ENCODE results near the gene CARF. TPM values are rescaled to one million over a fixed set of nuclear protein-coding genes. Genes with fewer than 3 reads are reported as not detected.
"Not testable (repeated sequence)": the region's sequence is repeated elsewhere in the genome, so short reads cannot be mapped to it uniquely, and the experiment has no call there.

The CARF gene
- total RNA-seq, 2 experiments from 2014 or later = 5.2 to 6.6 TPM

DNA sequence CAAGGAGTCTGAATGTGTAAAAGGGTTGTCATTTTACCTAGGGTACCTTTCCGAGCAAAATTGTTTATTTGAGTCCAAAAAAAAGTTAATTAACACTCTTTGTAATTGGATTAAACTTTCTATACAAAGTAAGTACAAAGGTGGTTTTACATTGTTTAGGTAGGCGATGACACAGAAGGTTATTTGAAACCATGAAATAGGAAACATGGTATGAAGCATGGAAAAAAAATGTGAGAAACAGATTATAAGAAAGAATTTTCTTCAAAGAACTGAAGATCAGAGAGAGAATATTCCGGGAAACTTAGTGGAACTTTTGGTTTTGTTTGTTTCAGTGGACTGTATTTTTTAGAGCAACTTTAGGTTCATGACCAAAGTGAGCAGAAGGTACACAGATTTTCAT, 32.7 kb downstream of the CARF start:
- H3K27ac Mint-ChIP-seq = no peak overlapping the region
- H3K4me1 Mint-ChIP-seq (ENCODE audit: low read depth) = no peaks in the 10 kb centered on the region
- intact Hi-C loops (cut with micrococcal nuclease) = no loop called here
- DNase-seq = no peak
- H3K27me3 Mint-ChIP-seq = no peaks in the 10 kb centered on the region
- peaks cover 32% of the 10 kb centered on the region for H3K9me3 Mint-ChIP-seq
- ChIA-PET POLR2A (no interaction called here), CTCF (no interaction called here)
- peaks cover 41% of the 10 kb centered on the region for H3K36me3 Mint-ChIP-seq
- no peak overlapping the region for H3K4me3 Mint-ChIP-seq

DNA sequence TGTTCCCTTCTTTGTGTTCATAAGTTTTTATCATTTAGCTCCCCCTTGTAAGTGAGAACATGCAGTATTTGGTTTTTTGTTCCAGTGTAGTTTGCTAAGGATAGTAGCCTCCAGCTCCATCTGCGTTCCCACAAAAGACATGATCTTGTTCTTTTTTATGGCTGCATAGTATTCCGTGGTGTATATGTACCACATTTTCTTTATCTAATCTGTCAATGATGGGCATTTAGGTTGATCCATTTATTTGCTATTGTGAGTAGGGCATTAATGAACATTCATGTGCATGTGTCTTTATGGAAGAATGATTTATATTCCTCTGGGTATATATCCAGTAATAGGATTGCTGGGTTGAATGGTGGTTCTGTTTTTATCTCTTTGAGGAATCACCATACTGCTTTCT, 33.4 kb downstream of the CARF start:
- intact Hi-C loops (cut with micrococcal nuclease) = no loop called here
- Mint-ChIP-seq H3K4me1 (ENCODE audit: low read depth) (no peaks in the 10 kb centered on the region), H3K36me3 (peaks cover 39% of the 10 kb centered on the region), H3K9me3 (peaks cover 32% of the 10 kb centered on the region), H3K27me3 (no peaks in the 10 kb centered on the region), H3K27ac (no peak overlapping the region), H3K4me3 (no peak overlapping the region)
- DNase-seq = no peak
- CTCF ChIA-PET = no interaction called here
- POLR2A ChIA-PET = no interaction called here

DNA sequence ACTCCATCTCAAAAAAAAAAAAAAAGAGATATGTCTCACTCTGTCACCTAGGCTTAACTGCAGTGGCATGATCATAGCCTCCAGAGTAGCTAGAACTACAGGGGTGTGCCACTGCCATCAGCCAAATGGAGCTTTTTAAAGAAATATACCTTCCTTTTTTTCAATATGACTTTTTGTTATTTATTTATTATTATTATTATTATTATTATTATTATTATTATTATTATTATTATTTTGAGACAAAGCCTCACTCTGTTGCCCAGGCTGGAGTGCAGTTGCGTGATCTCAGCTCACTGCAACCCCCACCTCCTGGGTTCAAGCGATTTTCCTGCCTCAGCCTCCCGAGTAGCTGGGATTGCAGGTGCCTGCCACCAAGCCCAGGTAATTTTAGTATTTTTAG, 37.3 kb downstream of the CARF start:
- intact Hi-C loops (cut with micrococcal nuclease); DNase-seq; CTCF ChIA-PET; H3K4me1 Mint-ChIP-seq (ENCODE audit: low read depth); H3K27me3 Mint-ChIP-seq; H3K27ac Mint-ChIP-seq; POLR2A ChIA-PET; H3K4me3 Mint-ChIP-seq: not testable (repeated sequence)
- peaks cover 32% of the 10 kb centered on the region for H3K9me3 Mint-ChIP-seq
- peaks cover 34% of the 10 kb centered on the region for H3K36me3 Mint-ChIP-seq

DNA sequence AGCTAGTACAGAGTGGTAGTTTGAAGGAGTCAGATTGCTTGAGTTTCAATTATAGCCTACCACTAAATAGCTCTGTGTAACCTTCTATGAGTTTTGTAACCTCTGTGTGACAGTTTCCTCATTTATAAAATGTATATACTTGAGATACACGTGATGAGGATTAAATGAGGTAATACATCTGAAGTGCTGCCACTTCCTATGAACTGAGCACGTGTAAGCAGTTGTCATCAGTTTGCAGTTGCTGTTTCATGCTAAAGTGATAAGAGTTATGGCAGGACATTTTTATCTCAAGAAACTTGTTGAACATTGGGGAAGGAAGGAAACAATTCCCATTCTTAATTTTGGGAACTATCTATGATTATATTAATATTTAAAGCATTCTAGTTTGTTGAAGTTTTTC, 38.5 kb downstream of the CARF start:
- Mint-ChIP-seq H3K4me1 (ENCODE audit: low read depth) (no peaks in the 10 kb centered on the region), H3K4me3 (no peak overlapping the region), H3K9me3 (peaks cover 27% of the 10 kb centered on the region), H3K27ac (no peak overlapping the region), H3K36me3 (peaks cover 22% of the 10 kb centered on the region), H3K27me3 (no peaks in the 10 kb centered on the region)
- CTCF ChIA-PET = no interaction called here
- POLR2A ChIA-PET = no interaction called here
- intact Hi-C loops (cut with micrococcal nuclease) = no loop called here
- DNase-seq = no peak

DNA sequence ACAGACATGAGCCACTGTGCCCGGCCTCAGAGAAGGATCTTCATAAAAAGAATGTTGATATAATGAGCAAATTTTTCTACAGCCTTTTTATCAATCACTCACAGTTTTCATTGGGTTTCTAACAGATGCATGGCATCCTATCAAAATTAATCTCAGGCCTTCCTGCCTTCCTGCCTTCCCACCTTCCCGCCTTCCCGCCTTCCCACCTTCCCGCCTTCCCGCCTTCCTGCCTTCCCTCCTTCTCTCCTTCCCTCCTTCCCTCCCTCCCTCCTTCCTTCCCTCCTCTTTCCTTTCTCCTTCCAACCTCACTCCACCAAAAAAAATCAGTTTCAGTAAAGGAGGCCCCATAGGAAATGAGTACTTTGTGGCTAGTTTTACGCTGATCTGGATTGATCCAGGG, 48.4 kb downstream of the CARF start:
- intact Hi-C loops (cut with micrococcal nuclease) = no loop called here
- peaks cover 9% of the 10 kb centered on the region for H3K36me3 Mint-ChIP-seq

DNA sequence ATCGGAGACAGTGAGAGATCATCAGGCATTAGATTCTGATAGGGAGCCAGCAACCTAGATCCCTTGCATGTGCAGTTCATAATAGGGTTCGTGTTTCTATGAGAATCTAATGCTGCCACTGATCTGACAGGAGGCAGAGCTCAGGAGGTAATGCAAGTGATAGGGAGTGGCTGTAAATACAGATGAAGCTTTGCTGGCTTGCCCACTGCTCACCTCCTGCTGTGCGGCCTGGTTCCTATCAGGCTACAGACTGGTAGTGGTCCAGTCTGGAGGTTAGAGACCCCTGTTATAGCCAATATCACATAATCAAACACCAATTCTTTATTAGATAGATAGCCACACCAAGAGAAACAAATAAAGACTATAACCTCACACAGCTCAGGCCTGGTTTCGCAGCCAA, 51.6 kb downstream of the CARF start:
- H3K4me3 Mint-ChIP-seq = no peak overlapping the region
- no peak overlapping the region for H3K27ac Mint-ChIP-seq
- ChIA-PET POLR2A (interaction anchor here (0.5 kb wide), 1 partner anchor 416 kb away, joined by 4 read pairs; no protein-coding TSS in a partner anchor), CTCF (no interaction called here)
- H3K36me3 Mint-ChIP-seq = peaks cover 3% of the 10 kb centered on the region
- peaks cover 5% of the 10 kb centered on the region for H3K4me1 Mint-ChIP-seq (ENCODE audit: low read depth)
- DNase-seq = no peak
- intact Hi-C loops (cut with micrococcal nuclease) = no loop called here
- H3K9me3 Mint-ChIP-seq = no peaks in the 10 kb centered on the region
- H3K27me3 Mint-ChIP-seq = no peaks in the 10 kb centered on the region

More for the DNA sequence above, 48.4 kb downstream of the CARF start:
- Mint-ChIP-seq H3K4me1 (ENCODE audit: low read depth) (no peaks in the 10 kb centered on the region), H3K4me3 (no peak overlapping the region), H3K9me3 (no peaks in the 10 kb centered on the region), H3K27ac (no peak overlapping the region), H3K27me3 (no peaks in the 10 kb centered on the region)
- no peak for DNase-seq
- ChIA-PET POLR2A (no interaction called here), CTCF (no interaction called here)

DNA sequence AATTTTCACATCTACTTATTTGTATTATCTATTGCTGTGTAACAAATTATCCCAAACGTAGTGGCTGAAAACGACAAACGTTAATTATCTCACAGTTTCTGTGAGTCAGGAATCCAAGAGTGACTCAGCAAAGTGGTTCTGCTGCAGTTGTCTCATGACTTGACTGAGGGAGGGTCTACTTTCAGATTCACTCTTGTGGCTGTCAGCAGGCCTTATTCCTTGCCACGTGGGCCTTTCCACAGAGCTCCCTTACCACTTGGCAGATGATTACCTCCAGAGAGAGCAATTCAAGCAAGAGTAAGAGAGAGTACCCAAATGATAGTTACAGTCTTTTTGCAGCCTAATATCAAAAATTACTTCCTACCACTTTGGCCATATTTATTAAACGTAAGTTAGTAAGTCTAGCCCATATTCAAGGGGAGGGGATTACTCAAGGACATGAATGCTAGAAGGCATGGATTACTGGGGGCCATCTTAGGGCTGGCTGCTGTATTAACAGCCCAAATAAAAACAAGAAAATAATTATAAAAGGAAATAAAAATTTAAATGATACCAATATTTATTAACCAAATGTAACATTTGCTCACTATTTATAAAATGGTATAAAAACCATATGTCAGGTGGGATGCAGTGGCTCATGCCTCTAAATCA, 53.9 kb downstream of the CARF start:
- Mint-ChIP-seq H3K27me3 (no peaks in the 10 kb centered on the region), H3K4me3 (no peak overlapping the region), H3K27ac (no peak overlapping the region), H3K36me3 (no peaks in the 10 kb centered on the region), H3K4me1 (ENCODE audit: low read depth) (peaks cover 5% of the 10 kb centered on the region), H3K9me3 (no peaks in the 10 kb centered on the region)
- peak; percentile 56 for DNase-seq
- ChIA-PET CTCF (no interaction called here), POLR2A (no interaction called here)
- intact Hi-C loops (cut with micrococcal nuclease) = no loop called here

DNA sequence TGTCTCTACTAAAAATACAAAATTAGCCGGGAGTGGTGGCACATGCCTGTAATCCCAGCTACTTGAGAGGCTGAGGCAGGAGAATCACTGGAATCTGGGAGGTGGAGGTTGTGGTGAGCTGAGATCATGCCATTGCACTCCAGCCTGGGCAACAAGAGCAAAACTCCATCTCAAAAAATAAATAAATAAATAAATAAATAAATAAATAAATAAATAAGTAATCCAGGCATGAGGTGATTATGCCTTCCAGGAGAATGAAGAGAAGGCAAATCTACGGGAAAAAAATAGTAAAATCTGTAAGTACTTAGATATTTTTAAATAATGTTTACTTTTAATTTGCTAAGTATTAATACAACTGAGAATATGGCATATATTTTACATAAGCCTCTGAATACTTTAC, 57.3 kb downstream of the CARF start:
- H3K27ac Mint-ChIP-seq; DNase-seq; H3K9me3 Mint-ChIP-seq; H3K4me3 Mint-ChIP-seq; H3K4me1 Mint-ChIP-seq (ENCODE audit: low read depth); intact Hi-C loops (cut with micrococcal nuclease); CTCF ChIA-PET; POLR2A ChIA-PET; H3K36me3 Mint-ChIP-seq; H3K27me3 Mint-ChIP-seq: not testable (repeated sequence)

DNA sequence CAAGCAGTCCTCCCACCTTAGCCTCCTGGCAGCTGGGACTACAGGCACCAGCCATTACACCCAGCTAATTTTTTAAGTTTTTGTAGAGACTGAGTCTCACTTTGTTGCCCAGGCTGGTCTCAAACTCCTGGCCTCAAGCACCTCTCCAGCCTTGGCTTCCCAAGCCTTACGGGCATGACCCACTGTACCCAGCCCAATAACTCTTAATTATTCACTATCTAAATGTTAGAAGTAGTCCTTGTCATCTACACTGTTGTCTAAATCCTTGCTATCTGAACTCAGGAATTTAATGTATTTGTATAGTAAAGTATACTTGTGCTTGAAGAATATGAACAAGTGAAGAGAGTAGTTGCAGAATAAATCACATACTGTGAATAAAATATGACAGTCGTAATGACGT, 64.7 kb downstream of the CARF start:
- ChIA-PET POLR2A (no interaction called here), CTCF (no interaction called here)
- no peaks in the 10 kb centered on the region for H3K27me3 Mint-ChIP-seq
- H3K4me1 Mint-ChIP-seq (ENCODE audit: low read depth) = no peaks in the 10 kb centered on the region
- H3K9me3 Mint-ChIP-seq = no peaks in the 10 kb centered on the region
- H3K36me3 Mint-ChIP-seq = peaks cover 3% of the 10 kb centered on the region
- intact Hi-C loops (cut with micrococcal nuclease) = no loop called here
- DNase-seq = no peak
- no peak overlapping the region for H3K4me3 Mint-ChIP-seq
- H3K27ac Mint-ChIP-seq = no peak overlapping the region

DNA sequence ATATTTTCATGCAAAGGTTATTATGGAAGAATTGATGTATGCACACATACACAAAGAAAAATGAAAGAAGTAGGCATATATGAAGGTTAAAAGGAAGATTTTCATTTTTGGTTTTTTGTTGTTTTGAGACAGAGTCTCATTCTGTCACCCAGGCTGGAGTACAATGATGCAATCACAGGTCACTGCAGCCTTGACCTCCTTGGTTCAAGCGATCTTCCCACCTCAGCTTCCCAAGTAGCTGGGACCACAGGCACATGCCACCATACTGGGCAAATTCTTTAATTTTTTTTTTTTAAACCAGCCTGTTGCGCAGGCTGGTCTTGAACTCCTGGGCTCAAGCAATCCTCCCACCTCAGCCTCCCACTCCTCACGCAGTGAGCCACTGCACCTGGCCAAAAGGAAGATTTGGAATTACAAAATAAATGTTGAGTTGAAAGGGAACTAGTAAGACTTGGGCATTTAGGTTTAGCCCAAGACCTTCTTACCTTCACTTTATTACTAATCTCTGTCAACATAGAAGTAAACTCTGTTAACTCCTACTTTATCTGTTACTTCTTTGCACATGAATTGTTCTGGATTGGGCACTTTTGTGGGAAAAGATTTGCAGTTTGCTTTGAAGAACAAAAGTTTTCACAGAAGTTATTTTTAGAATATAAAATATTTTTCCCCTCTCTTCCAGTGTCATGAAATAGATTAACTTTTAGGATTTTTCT, 70.9 kb downstream of the CARF start:
- Mint-ChIP-seq H3K4me3 (no peak overlapping the region), H3K36me3 (peaks cover 1% of the 10 kb centered on the region), H3K27me3 (no peaks in the 10 kb centered on the region), H3K4me1 (ENCODE audit: low read depth) (no peaks in the 10 kb centered on the region), H3K9me3 (no peaks in the 10 kb centered on the region), H3K27ac (no peak overlapping the region)
- intact Hi-C loops (cut with micrococcal nuclease) = no loop called here
- no peak for DNase-seq
- POLR2A ChIA-PET = no interaction called here
- CTCF ChIA-PET = no interaction called here

DNA sequence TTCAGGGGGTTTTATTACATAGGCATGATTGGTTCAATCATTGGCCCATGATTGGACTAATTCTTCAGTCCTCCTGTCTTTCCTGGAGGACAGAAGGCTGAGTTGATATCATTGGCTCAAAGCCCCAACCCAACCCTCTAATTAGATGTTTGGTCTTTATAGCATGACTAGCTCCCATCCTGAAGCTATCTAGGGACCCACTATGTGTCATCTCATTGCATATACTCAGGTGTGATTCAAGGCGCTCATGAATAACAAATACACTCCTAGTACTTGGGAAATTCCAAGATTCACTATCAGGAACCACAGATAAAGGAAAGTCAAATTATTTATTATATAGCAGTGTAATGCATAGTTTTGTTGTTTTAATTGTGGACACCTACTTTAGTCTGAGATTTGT, 77.7 kb downstream of the CARF start:
- Mint-ChIP-seq H3K9me3 (no peaks in the 10 kb centered on the region), H3K27me3 (no peaks in the 10 kb centered on the region), H3K27ac (no peak overlapping the region), H3K4me1 (ENCODE audit: low read depth) (no peaks in the 10 kb centered on the region), H3K4me3 (no peak overlapping the region), H3K36me3 (no peaks in the 10 kb centered on the region)
- ChIA-PET POLR2A (no interaction called here), CTCF (no interaction called here)
- DNase-seq = no peak
- intact Hi-C loops (cut with micrococcal nuclease) = no loop called here

DNA sequence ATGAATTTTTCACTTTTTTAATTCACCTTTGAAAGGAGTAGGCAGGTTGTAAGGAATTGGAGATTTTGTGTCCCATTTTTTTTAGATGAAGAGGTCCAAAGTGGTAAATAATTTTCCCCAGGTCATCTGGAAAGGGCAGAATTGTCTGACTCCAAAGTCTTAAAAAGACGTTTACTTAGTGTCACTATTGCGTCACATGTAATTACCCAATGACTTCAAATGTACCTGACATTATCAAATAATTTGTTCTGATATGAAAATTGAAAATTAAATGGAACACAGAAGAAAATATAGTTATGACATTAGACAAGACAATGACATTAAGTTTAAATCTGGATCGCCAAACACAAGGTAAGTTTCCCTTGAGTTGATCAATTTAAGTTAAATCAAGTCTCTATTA, 78.4 kb downstream of the CARF start:
- Mint-ChIP-seq H3K36me3 (no peaks in the 10 kb centered on the region), H3K27ac (no peak overlapping the region), H3K9me3 (no peaks in the 10 kb centered on the region), H3K27me3 (no peaks in the 10 kb centered on the region), H3K4me1 (ENCODE audit: low read depth) (no peaks in the 10 kb centered on the region), H3K4me3 (no peak overlapping the region)
- intact Hi-C loops (cut with micrococcal nuclease) = no loop called here
- ChIA-PET CTCF (no interaction called here), POLR2A (no interaction called here)
- DNase-seq = no peak

DNA sequence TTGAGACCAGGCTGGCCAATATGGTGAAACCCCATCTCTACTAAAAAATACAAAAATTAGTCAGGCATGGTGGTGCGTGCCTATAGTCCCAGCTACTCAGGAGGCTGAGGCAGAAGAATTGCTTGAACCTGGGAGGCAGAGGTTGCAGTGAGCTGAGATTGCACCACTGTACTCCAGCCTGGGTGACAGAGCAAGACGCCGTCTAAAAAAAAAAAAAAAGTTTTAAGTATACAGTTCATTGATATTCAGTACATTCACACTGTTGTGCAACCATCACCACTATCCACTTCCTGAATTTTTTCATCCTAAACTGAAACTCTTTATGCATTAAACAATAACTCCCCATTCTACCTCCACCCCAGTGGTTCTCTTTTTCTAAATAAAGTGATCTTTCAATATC, 85.0 kb downstream of the CARF start:
- DNase-seq; H3K4me3 Mint-ChIP-seq; H3K9me3 Mint-ChIP-seq; H3K27me3 Mint-ChIP-seq; CTCF ChIA-PET; H3K27ac Mint-ChIP-seq; H3K4me1 Mint-ChIP-seq (ENCODE audit: low read depth); intact Hi-C loops (cut with micrococcal nuclease); POLR2A ChIA-PET; H3K36me3 Mint-ChIP-seq: not testable (repeated sequence)
